NB4 (cell line): ENCODE data around the gene MAGI1.
A peak's percentile ranks its signal among the peaks of the same experiment; 100 is the strongest.

Experiments used
- DNase-seq: peaks from one replicate; pipeline ENCODE4 v3.0.0; 2010; ENCODE audit warnings: low read depth
- H3K4me3 ChIP-seq: one replicate; pipeline ENCODE4 v1.5.1; 2011; ENCODE audit warnings: mild to moderate bottlenecking, low read depth, low read length, moderate library complexity
- MYC ChIP-seq: IDR thresholded peaks from 2 replicates; pipeline ENCODE4 v1.6.1; 2011; ENCODE audit warnings: low read depth, low read length
- POLR2A ChIP-seq: IDR thresholded peaks from 2 replicates; pipeline ENCODE4 v1.6.1; 2011; ENCODE audit warnings: mild to moderate bottlenecking; ENCODE audit not compliant: insufficient read length; ENCODE audit errors: extremely low read depth
- TF ChIP-seq, protein P1 (sequence below): IDR thresholded peaks from 2 replicates; pipeline ENCODE4 v1.6.1; 2011; ENCODE audit warnings: low read depth, low read length
- TF ChIP-seq, protein P2 (sequence below): IDR thresholded peaks from one replicate; pipeline ENCODE4 v1.5.1; 2012; ENCODE audit warnings: low read depth, low read length

MAGI1 gene

DNA sequence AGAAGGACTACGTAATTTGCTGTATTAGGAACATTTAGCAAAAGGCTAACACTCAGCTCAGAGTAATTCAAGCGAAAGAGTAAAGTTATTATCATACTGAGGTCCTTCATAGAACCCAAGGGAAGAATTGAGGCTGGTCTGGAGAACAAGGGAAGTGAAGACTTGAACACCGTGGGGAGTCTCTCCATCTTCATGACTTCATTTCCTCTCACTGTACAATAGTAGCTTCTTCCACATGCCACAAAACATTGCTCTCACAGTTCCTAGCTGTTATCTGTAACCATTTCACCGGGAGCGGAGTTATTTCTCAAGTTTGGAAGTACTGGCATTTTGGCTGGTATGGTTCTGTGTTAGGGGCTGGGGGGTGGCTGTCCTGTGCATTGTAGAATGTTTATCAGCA lies 69.7 kb downstream of the MAGI1 start:
- TF ChIP-seq POLR2A (no peak), MYC (no peak)
- TF ChIP-seq, protein P1, sequence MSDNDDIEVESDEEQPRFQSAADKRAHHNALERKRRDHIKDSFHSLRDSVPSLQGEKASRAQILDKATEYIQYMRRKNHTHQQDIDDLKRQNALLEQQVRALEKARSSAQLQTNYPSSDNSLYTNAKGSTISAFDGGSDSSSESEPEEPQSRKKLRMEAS: no peak
- TF ChIP-seq, protein P2, sequence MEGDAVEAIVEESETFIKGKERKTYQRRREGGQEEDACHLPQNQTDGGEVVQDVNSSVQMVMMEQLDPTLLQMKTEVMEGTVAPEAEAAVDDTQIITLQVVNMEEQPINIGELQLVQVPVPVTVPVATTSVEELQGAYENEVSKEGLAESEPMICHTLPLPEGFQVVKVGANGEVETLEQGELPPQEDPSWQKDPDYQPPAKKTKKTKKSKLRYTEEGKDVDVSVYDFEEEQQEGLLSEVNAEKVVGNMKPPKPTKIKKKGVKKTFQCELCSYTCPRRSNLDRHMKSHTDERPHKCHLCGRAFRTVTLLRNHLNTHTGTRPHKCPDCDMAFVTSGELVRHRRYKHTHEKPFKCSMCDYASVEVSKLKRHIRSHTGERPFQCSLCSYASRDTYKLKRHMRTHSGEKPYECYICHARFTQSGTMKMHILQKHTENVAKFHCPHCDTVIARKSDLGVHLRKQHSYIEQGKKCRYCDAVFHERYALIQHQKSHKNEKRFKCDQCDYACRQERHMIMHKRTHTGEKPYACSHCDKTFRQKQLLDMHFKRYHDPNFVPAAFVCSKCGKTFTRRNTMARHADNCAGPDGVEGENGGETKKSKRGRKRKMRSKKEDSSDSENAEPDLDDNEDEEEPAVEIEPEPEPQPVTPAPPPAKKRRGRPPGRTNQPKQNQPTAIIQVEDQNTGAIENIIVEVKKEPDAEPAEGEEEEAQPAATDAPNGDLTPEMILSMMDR: no peak
- H3K4me3 ChIP-seq: no peak overlapping the region
- DNase-seq: peak; percentile 1

DNA sequence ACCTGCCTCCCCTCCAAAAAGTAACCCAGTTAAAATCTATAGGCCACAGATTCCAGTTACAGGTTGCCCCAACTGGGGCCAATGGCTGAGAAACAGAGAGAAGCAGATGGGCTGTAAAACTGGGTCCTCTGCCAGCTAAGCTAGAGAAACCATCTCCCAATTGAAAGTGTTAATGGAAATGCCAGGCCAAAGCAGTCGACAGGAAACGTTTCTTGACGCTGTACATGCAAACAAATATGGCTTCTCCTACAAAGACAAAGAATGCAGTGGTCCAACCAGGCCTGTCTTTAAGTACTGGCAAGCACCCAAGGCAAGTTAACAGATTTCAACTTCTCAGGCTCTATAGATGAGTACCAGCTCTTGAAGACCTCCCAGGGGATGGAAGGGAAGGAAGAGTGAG lies 71.3 kb downstream of the MAGI1 start:
- H3K4me3 ChIP-seq: no peak overlapping the region
- TF ChIP-seq POLR2A (no peak), MYC (no peak)
- TF ChIP-seq, protein P1: no peak
- TF ChIP-seq, protein P2: no peak
- no peak for DNase-seq

DNA sequence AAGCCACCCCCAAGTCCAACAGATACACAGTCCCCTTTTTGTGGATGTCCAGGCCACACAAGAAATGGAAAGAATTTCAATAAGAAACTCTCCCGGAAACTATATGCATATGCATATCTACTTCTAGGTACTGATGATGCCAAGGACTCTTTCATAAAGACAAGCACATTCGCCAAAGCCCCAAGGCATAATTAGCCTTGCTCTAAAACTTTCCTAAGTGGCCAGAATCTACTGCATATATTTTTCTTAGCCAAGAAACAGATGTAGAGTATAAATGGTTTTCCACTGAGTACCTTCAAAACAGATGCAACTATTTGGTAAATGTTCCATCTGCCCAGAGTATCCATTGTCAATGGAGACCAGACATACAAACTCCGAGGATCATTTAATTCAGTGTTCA lies 73.9 kb downstream of the MAGI1 start:
- no peak for DNase-seq
- H3K4me3 ChIP-seq: no peak overlapping the region
- TF ChIP-seq POLR2A (no peak), MYC (no peak)

DNA sequence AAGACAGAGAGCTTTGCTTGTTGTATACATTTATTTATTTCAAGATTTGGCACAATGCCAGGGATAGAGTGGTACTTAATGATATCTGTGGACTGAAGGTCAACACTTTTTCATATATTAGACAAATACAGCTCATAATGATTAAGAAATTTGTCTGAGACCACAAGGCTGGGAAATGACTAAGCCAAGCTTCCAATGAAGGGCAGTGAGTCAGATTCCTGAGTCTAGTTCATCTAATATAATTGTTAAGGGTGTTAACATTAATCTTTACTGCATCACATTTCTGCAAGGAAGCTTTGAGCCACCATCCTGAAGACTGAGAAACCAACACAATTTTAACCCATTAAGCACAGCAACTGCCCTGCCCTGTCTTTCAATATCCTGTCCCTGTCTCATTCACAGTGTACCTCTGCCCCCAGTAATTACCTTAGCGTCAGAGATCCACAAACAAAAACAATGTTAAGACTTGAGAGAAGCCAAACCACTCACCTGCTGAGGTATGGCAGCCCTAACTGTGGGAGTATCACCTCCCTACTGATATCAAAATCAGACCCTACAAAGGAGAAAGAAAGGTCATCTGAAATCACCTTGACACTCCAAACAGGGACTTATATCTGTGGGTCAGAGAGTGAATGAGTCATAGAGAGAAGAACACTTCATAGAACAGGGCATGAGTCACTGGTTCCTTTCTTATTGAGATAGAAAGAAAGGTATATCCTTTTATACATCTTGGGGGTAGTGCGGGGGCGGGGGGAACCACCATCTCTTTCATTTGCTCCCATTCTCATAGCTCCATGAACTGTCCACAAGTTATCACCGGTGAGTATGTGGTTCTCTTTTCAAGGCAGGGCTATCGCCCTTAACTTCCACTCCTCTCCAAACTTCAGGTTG lies 74.7 kb downstream of the MAGI1 start:
- TF ChIP-seq, protein P1: no peak
- no peak for TF ChIP-seq POLR2A
- TF ChIP-seq, protein P2: no peak
- DNase-seq: peak; percentile 7
- no peak overlapping the region for H3K4me3 ChIP-seq

DNA sequence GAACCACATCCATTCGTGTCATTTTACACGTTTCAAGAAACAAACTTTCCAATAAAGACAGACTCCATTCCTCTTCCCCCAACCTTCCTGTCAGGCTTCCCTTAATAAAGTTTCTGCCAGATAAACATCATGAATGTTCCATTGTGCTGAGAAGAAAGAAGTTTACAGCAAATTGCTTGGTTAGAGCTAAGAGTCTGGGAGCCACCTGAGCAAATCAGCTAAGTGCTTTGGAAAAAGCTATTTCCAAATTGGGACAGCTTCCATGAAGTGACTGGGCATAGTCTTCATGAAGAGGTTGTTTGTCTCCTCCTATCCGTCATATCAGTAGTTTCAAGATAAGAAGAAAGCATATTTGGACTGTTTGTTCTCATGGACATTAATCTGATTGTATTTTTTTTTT lies 77.0 kb downstream of the MAGI1 start:
- DNase-seq: no peak

DNA sequence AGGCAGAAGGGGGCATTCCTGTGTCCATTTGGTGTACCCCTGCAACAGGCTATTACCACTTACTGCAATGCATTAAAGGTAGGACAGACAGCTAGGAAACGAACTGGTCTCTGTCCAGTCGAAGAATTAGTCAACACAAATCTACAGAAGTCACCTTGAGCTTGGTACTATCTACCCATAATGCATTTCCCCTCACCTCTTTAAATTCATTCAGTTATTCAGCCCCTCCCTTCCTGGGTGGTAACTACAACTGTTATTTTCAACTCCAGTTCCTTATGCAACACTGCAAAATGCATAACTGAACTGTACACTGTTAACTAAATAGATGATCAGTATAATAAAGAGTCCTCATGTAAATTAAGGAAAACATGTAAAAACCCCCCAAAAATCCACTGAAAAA lies 77.6 kb downstream of the MAGI1 start:
- TF ChIP-seq, protein P2: no peak
- TF ChIP-seq, protein P1: no peak
- TF ChIP-seq MYC (no peak), POLR2A (no peak)
- DNase-seq: no peak
- H3K4me3 ChIP-seq: no peak overlapping the region

More for the DNA sequence above, 77.0 kb downstream of the MAGI1 start:
- H3K4me3 ChIP-seq: no peak overlapping the region
- no peak for TF ChIP-seq POLR2A
- no peak for TF ChIP-seq MYC
- TF ChIP-seq, protein P1: no peak
- TF ChIP-seq, protein P2: no peak
